Measurements from ENCODE around the gene CD2BP2. TPM values are rescaled to one million over a fixed set of nuclear protein-coding genes. Genes with fewer than 3 reads are reported as not detected.

The CD2BP2 gene
- total and polyA plus RNA-seq, 2 of the 13 experiments (the other 11 are each of a cell fraction or from before 2014, with no cell fraction given) = 24.9 to 54.6 TPM

GRCh38 chr16:30395155-30395991 lies 40.3 kb upstream of the CD2BP2 start, which contains the start of gene ZNF48 (continued):
- no peak for TF ChIP-seq FOXA1 (IDR thresholded peaks at IDR 0.05)
- peak; percentile 39; the same call in 1 of the 2 replicates for TF ChIP-seq FOXA1 (CRISPR knock-in tag; IDR thresholded peaks at IDR 0.05)
- TF ChIP-seq REPIN1 (CRISPR knock-in tag; IDR thresholded peaks at IDR 0.05; ENCODE audit: borderline replicate concordance, low read depth) = 0 out of 2 replicates have a peak, but pooled peaks have one; percentile 17
- peak; percentile 67 for TF ChIP-seq RBM39 (IDR thresholded peaks at IDR 0.05; ENCODE audit: low read depth, low read length, poor library complexity, severe bottlenecking)
- TF ChIP-seq KLF12 (CRISPR knock-in tag; IDR thresholded peaks at IDR 0.05; ENCODE audit: borderline replicate concordance) = peak; percentile 93
- TF ChIP-seq KDM3A (CRISPR knock-in tag; IDR thresholded peaks at IDR 0.05; ENCODE audit: low read depth) = peak; percentile 28; the same call in 1 of the 2 replicates
- 0 out of 2 replicates have a peak, but pooled peaks have one; percentile 30 for TF ChIP-seq ZKSCAN1 (IDR thresholded peaks at IDR 0.05; ENCODE audit: low read length)
- TF ChIP-seq KMT2B (CRISPR knock-in tag; IDR thresholded peaks at IDR 0.05) = peak; percentile 58
- TF ChIP-seq, protein P1, sequence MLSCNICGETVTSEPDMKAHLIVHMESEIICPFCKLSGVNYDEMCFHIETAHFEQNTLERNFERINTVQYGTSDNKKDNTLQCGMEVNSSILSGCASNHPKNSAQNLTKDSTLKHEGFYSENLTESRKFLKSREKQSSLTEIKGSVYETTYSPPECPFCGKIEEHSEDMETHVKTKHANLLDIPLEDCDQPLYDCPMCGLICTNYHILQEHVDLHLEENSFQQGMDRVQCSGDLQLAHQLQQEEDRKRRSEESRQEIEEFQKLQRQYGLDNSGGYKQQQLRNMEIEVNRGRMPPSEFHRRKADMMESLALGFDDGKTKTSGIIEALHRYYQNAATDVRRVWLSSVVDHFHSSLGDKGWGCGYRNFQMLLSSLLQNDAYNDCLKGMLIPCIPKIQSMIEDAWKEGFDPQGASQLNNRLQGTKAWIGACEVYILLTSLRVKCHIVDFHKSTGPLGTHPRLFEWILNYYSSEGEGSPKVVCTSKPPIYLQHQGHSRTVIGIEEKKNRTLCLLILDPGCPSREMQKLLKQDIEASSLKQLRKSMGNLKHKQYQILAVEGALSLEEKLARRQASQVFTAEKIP (CRISPR knock-in tag; IDR thresholded peaks at IDR 0.05; ENCODE audit: borderline replicate concordance) = no peak
- TF ChIP-seq MTA3 (CRISPR knock-in tag; IDR thresholded peaks at IDR 0.05) = no peak
- TF ChIP-seq ZNF281 (CRISPR knock-in tag; IDR thresholded peaks at IDR 0.05; ENCODE audit: borderline replicate concordance) = peak; percentile 67; the same call in 1 of the 2 replicates
- no peak; the same call in 1 of the 2 replicates for TF ChIP-seq ATF3 (CRISPR knock-in tag; IDR thresholded peaks at IDR 0.05)
- peak; percentile 53 for TF ChIP-seq CCAR2 (optimal IDR thresholded peaks at IDR 0.05; ENCODE audit: low read depth, low read length)
- TF ChIP-seq PHF21A (CRISPR knock-in tag; IDR thresholded peaks at IDR 0.05) = peak; percentile 85
- TF ChIP-seq AHR (CRISPR knock-in tag; IDR thresholded peaks at IDR 0.05) = no peak
- peak; percentile 92 for TF ChIP-seq ATF7-NPFF (CRISPR knock-in tag; IDR thresholded peaks at IDR 0.05; ENCODE audit: low read depth)
- TF ChIP-seq ZBTB3 (CRISPR knock-in tag; IDR thresholded peaks at IDR 0.05; ENCODE audit: borderline replicate concordance, low read depth) = 0 out of 2 replicates have a peak, but pooled peaks have one; percentile 78
- TF ChIP-seq MZF1 (CRISPR knock-in tag; IDR thresholded peaks at IDR 0.05; ENCODE audit: borderline replicate concordance) = no peak
- 0 out of 2 replicates have a peak, but pooled peaks have one; percentile 64 for TF ChIP-seq BRD4 (CRISPR knock-in tag; IDR thresholded peaks at IDR 0.05)
